NCI-H226 (cell line): ENCODE results near the gene RNF34.
"Not testable (repeated sequence)": the region's sequence is repeated elsewhere in the genome, so short reads cannot be mapped to it uniquely, and the experiment has no call there.

ENCODE experiments used
- DNase-seq: peaks from one replicate; pipeline ENCODE4 v3.0.0-alpha.2; 2015

The RNF34 gene, protein sequence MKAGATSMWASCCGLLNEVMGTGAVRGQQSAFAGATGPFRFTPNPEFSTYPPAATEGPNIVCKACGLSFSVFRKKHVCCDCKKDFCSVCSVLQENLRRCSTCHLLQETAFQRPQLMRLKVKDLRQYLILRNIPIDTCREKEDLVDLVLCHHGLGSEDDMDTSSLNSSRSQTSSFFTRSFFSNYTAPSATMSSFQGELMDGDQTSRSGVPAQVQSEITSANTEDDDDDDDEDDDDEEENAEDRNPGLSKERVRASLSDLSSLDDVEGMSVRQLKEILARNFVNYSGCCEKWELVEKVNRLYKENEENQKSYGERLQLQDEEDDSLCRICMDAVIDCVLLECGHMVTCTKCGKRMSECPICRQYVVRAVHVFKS

DNA sequence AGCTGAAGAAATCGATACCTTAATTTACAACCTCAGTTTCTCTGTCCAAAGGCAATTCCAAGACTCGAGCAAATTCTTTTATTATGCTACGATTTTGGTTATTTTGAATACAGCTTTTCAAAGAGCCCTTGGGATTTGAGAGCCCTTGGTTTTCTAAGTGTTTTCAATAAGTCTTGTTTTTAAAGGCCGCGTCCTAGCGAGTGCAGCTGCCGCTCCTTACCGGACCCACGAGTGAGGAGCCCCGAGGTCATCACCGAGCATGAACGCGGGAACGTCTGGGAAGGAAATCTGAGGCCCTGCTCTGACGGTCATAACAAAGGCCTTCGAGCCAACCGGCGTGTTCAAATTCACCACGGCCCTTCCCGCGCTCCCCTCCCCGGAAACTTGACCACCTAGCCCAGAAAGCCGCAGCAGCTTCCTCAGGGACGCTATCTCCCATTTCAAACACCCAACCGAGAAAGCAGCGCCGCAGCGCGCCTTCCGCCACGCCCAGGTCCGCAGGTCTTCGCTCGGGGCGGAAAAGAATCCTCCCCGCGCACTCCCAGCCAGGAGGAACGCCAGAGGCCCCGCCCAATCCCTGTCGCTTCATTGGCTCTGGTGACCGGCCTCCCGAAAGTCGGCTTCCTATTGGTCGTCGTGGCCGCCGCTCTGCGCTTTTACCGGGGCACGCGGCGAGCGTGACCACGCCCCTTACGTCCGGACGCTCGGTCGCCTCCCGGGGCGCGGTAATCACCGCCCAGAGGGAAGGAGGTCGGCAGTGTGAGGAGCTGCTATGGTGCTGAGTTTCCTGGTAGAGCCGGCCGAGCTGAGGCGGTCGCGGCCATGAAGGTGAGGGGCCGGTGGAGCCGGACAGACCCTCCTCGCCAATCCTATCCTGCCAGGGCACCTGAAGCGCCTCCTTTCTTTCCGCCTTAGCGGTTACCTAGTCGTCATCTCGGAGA, at the start of gene RNF34:
Gene RNF34 (plus strand): TSS at position 728 of the 941 bp plus-strand sequence. CDS start 95 bp downstream, at position 823.
- peak; percentile 98 for DNase-seq

DNA sequence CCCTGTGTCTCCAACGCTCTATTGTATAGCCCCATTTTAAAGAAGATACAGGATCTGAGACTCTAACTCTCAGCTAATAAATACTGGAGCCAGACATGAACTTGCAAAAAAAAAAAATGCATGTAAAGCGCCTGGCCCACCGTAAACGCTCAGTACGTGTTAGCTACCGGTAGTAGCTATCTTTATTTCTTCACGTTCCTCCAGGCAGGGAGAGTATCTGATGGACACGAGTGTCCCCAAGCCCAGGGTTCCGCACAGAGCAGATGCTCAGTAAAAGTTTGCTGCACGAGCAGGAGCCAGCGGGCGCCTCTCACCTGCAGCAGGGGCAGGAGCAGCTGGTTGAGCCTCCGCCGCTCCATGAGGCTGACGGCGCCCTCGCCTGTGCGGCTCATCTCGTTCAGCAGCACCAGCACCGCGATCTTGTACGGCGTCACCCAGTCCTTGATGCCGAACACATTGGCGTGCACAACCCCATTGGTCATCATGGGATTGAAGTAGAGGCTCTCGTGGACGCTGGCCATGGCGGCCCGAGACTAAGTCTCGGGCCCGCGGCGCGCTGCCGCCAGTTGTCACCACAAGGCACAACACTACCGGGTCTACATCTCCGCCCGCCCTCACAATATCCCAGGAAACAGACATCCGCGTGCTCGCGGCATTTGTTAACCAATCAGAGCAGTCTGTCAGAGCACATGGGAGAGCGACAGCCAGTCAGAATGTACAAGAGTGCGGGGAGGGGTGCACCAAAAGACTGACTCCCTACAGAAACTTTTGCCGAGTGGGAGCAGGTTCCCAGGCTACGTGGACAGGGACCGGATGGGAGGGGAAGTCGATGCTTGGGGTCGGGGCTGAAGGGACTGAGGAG, 47.9 kb upstream of the RNF34 start, which contains the start of gene ANAPC5:
Gene ANAPC5 (minus strand): TSS at position 592 of the 862 bp plus-strand sequence. CDS start 71 bp downstream, at position 521.
- peak; percentile 99 for DNase-seq

DNA sequence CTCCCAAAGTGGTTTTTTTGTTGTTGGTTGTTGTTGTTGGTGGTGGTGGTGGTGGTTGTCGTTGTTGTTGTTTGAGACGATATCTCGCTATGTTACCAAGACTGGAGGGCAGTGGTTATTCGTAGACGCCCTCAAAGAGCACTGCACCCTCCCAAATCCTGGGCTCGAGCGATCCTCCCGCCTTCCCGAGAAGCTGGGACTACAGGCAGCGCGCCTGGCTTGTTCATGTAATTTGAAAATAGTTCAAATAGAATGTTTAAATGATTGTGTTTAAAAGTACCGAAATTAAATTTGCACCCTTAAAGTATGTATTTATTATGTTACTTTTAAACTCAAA, 47.3 kb upstream of the RNF34 start:
- no peak for DNase-seq

DNA sequence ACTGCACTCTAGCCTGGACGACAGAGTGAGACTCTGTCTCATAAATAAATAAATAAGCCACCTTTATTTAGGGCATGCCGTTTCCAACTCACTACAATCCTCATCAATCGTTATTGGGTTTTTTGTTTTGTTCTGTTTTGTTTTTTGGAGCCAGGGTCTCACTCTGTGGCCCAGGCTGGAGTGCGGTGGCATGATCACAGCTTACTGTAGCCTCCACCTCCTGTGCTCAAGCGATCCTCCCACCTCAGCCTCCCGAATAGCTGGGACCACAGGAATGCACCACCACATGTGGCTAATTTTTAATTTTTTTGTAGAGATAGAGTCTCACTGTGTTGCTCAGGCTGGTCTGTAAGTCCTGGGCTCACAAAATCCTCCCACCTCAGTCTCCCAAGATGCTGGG, 44.1 kb upstream of the RNF34 start:
- DNase-seq = no peak

DNA sequence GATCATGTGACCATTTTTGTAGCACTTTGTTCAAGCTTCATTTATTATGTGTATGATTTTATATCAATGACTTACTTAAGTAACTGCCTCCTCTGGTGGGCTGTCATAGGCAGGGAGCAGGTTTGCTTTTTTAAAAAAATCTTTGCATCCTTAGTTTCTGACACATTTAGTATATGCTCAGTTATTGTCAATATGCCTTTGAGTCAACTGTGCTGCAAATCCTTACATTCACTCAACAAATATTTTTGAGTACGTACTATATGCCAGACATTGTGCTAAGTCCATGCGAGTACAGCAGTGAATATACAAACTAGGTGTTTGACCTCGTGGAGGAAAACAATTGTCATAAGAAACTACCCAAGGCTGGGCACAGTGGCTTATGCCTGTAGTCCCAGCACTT, 43.3 kb upstream of the RNF34 start:
- no peak for DNase-seq

DNA sequence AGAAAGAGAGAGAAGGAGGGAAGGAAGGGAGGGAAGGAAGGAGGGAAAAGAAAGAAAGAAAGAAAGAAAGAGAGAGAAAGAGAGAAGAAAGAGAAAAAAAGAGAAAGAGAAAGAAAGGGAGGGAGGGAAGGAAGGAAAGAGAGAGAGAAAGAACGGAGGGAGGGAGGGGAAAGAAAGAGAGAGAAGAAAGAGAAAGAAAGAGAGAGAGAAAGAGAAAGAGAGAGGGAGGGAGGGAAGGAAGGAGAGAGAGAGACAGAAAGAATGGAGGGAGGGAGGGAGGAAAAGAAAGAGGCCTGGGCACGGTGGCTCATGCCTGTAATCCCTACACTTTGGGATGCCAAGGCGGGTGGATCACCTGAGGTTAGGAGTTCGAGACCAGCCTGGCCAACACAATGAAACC, 42.6 kb upstream of the RNF34 start:
- no peak for DNase-seq

DNA sequence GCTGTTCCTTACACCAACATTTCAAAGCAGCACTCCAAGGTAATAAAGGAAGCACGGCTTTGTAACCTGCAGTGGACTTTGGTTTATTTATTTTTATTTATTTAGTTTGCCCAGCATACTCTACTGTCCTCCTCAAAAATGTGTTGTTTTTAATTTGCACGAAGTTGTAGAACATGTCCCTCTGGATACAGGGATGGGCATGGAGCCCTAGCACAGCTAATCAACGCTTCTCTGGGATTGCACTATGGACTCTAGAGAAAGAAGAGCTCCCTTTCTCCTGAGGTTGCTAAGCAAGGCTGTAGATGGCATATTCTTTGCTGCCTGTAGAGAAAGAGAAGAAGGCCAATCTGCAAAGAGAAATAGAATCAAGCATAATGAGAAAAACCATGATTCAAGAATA, 41.8 kb upstream of the RNF34 start:
- DNase-seq = no peak

DNA sequence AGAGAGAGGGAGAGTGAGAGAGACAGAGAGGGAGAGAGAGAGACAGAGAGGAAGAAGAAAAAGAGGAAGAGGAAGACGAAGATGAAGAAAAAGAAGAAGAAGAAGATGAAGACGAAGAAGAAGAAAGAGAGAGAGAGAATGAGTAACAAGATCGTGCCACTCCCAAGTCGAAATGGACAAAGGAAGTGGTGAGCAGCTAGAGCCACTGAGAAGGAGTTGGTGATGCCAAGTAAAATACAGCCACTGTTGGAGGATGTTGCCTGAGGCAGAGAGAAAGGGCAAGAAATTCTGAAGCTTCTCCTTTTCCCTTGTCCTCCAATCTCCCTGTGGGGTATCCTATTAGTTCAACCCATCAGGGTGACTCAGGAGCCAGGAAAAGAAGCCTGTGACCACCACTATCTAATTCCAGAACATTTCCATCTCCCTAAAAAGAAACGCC, 35.2 kb upstream of the RNF34 start:
- DNase-seq = peak; percentile 47

DNA sequence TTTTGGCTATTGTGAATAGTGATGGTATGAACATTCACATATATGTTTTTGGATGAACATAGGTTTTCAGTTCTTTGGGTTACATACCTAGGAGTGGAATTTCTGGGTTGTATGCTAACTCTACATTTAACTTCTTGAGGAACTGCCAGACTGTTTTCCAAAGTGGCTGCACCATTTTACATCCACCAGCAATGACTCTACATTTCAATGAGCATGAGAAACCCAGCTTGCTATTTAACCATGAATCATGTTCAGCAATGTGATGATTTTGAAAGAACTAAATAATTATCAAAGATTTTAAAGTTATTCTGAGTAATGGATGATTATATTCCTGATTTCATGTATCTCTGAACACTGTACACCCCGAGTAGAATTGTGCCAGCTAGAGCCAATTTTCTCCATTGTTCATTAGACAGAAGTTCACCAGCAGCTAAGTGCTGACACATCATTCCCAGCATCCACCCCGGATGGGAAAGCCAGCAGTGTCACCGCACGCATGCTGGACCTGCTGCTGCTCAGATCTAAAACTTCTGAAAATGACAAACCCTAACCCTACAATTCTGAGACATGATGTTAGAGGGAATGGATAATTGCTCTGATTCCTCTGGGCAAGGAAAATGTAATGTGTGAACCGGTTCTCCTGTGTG, 34.4 kb upstream of the RNF34 start:
- DNase-seq = no peak

DNA sequence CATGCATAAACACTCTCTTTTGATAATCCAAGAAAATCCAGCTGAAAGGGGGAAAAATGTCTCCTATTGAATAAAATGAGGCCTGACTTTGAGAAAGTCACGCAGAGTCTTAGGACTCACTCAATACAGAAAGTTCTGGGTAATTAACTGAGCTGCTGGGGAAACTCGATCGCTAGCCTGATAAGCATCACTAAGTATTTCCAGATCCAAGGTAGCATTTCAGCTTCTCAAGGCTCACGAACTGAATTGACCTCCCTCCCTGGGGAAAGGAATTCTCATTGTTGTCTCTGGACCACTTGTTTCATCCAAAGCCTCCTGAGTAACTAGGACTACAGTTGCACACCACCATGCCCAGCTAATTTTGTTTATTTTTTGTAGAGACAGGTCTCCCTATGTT, 33.9 kb upstream of the RNF34 start:
- no peak for DNase-seq

DNA sequence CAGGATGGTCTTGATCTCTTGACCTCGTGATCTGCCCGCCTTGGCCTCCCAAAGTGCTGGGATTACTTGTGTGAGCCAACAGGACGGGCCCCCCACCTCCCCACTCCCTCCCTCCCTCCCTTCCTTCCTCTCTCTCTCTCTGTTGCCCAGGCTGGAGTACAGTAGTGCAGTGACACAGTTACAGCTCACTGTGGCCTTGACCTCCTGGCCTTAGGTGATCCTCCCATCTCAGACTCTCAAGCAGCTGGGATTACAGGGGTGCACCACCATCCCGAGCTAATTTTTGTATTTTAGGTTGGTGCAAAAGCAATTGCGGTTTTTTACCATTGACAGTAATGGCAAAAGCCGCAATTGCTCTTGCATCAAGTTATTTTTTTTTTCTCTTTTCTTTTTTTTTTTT, 28.5 kb upstream of the RNF34 start:
- no peak for DNase-seq

DNA sequence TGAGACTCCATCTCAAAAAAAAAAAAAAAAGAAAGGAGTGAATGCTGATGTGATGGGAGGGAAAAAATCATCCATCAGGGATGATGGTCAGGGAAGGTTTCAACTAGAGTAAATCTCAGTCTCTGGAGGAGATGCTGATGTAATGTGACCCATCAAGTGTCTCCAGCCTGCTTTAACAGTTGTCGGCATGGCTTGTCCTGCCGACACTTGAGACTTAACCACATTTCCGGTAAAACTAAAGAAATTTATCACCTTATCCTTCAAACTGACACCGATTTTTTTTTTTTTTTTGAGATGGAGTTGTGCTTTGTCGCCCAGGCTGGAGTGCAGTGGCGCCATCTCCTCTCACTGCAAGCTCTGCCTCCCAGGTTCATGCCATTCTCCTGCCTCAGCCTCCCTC, 26.2 kb upstream of the RNF34 start:
- DNase-seq = no peak

DNA sequence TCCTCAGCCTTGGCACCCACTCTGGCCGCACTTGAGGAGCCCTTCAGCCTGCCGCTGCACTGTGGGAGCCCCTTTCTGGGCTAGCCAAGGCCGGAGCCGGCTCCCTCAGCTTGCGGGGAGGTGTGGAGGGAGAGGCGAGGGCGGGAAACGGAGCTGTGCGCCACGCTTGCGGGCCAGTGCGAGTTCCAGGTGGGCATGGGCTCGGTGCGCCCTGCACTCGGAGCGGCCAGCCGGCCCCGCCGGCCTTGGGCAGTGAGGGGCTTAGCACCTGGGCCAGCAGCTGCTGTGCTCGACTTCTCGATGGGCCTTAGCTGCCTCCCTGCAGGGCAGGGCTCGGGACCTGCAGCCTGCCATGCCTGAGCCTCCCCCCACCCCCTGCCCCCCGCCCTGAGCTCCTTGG, 25.6 kb upstream of the RNF34 start:
- not testable (repeated sequence) for DNase-seq

DNA sequence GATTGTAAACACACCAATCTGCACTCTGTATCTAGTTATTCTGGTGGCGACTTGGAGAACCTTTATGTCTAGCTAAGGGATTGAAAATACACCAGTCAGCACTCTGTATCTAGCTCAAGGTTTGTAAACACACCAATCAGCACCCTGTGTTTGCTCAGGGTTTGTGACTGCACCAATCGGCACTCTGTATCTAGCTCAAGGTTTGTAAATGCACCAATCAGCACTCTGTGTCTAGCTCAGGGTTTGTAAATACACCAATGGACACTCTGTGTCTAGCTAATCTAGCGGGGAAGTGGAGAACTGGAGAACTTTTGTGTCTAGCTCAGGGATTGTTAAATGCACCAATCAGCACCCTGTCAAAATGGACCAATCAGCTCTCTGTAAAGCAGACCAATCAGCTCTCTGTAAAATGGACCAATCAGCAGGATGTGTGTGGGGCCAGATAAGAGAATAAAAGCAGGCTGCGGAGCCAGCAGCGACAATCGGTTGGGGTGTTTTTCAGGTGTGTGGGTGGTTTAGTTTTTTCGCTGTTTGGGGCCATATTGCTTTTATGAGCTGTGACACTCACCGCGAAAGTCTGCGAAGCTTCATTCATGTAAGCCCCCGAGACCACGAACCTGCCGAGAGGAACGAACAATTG, 24.9 kb upstream of the RNF34 start:
- not testable (repeated sequence) for DNase-seq

DNA sequence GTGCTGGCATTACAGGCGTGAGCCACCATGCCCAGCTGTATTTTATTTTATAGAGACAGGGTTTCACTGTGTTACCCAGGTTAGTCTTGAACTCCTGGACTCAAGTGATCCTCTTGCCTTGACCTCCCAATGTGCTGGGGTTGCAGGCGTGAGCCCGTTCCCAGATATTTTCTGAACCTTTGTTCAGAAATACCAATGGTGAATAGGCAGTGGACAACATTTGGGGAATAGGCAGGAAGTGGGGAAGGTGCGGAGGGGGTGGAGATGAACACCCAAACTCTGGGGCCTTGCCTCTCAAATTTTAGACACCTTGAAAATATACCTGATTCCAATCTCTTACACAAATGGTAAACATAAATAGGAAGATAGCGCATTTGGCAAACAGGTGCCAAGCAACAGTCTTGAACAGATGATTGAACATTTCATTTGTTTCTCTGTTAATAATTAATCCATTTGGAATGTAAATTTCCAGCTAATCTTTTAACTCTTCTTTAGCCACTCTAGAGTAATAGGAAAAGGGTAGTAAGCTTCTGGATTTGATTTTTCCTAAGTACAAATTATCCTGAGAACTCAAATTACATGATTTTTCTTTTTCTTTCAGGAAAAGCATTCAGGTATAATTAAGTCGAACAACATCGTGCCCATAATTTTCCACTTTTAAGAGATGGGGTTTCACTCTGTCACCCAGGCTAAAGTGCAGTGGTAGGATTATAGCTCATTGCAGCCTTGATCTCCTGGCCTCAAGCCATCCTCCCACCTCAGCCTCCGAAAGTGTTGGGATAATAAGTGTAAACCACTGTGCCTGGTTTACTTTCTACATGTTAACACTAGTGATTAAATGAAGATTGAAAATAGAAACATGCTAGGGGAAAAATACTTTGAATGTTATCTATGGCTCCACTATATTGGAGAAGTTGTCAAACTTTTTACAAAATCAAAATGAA, 22.9 kb upstream of the RNF34 start:
- DNase-seq = no peak

DNA sequence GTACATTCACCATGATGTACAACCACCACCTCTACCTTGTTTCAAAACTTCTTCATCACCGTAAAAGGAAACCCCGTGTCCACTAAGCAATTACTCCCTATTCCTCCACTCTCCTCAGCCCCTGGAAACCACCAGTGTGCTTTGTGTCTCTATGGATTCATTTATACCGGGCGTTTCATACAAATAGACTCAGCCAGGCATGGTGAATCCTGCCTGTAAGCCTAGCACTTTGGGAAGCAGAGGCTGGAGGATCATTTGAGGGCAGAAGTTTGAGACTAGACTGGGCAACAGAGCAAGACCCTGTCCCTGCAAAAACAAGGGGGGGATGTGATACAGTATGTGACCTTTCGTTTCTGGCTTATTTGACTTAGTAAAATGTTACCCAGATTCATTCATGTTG, 21.2 kb upstream of the RNF34 start:
- DNase-seq = no peak

DNA sequence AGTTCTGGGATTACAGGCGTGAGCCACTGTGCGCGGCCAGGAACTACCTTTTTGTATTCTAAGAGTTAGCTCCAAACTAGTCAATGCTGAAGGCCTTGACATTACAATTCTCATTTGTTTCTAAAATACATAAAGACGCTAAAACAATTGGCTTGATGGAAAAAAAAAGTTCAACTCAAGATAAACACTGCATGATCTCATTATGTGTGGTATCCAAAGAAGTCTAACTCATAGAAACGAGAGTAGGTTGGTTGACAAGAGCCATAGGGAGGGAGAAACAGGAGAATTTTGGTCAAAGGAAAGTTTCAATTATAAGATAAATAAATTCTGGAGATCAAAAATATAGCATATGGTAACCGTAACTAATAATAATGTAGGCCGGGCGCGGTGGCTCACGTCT, 20.0 kb upstream of the RNF34 start:
- no peak for DNase-seq

DNA sequence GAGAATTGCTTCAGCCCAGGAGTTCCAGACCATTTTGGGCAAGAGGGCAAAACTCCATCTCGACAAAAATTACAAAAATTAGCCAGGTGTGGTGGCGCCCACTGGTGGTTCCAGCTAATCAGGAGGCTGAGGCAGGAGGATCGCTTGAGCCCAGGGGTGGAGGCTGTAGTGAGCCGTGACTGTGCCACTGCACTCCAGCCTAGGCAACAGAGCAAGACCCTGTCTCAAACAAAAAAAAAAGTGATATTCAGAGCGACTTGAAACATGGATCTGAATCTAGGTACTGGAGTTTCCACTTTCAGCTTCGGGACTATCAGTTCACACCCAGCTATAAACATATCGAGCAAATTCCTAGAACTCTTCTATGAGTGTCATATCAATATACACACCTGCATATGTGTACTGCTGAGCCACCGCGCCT, 16.3 kb upstream of the RNF34 start:
- no peak for DNase-seq

DNA sequence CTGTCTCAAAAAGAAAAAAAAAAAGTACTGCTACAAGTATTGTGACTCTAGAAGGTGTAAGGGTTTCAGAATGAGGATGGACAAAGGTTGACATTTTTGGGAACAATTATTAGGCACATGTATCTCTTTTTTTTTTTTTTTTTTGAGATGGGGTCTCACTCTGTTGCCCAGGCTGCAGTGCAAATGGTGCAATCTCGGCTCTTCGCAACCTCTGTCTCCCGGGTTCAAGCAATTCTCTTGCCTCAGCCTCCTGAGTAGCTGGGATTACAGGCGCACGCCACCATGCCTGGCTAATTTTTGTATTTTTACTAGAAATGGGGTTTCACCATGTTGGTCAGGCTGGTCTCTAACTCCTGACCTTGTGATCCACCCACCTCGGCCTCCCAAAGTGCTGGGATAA, 15.0 kb upstream of the RNF34 start:
- not testable (repeated sequence) for DNase-seq

DNA sequence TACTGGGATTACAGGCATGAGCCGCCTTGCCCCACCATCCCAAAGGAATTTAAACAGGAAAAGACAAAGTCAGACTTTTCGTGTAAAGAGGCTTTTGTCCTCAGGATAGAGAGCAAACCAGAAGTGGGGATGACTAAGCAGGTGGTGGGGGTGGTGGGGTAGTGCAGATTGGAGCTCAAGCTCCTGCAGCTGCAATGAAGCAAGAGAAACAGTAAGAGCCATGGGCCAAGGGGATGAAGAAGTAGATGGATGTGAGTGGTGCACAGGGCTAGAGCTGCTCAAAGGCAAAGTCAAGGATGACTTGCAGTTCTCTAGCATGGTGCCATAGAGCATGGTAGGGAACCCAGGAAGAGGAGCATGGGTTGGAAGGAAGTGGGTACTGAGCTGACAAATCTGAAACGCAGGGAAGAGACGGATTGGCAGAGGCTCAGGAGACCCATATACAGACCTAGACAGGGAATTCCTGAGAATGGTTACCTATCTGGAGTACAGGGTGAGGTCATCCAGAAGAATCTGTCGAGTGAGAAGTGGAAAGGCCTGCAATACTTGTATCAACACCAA, 11.4 kb upstream of the RNF34 start:
- peak; percentile 74 for DNase-seq
